Fibroblast of the aortic adventitia (primary cell): Measurements from ENCODE around the gene UHRF1. TPM values are rescaled to one million over a fixed set of nuclear protein-coding genes. Genes with fewer than 3 reads are reported as not detected.

Source experiments
- DNase-seq: peaks from one replicate; pipeline ENCODE4 v3.0.0-alpha.2; 2010; ENCODE audit warnings: low read depth
- H3K4me3 ChIP-seq: 2 replicates; pipeline ENCODE4 v1.5.1; 2011; ENCODE audit warnings: low read depth, mild to moderate bottlenecking, control low read depth, low read length, moderate library complexity
- CTCF ChIP-seq: IDR thresholded peaks from 2 replicates; pipeline ENCODE4 v1.5.1; 2011; ENCODE audit warnings: mild to moderate bottlenecking, low read length, control low read depth, inconsistent platforms; ENCODE audit not compliant: insufficient read depth
- total RNA-seq: library from RNA; depleted of rRNA; stranded (reverse); fragments of >200 nt; gene quantifications from 2 replicates; pipeline ENCODE4 v1.2.3, GENCODE V29; 2012; ENCODE audit warnings: low replicate concordance

Gene UHRF1
- total RNA-seq, 1 donor, result 61.8 TPM

- no peak for DNase-seq
- TF ChIP-seq CTCF, result no peak
- no peak overlapping the region for H3K4me3 ChIP-seq
Observed at GRCh38 chr19:4987692-4988370, 78.5 kb downstream of the UHRF1 start.

- no peak for TF ChIP-seq CTCF
- H3K4me3 ChIP-seq, result peak overlapping the region; percentile 17
- peak; percentile 80 for DNase-seq
Observed at GRCh38 chr19:4988770-4989251, 79.5 kb downstream of the UHRF1 start.

GRCh38 chr19:4990306-4990705 is 81.0 kb downstream of the UHRF1 start:
- H3K4me3 ChIP-seq, result no peak overlapping the region
- DNase-seq, result no peak
- no peak for TF ChIP-seq CTCF

- no peak for DNase-seq
- H3K4me3 ChIP-seq, result no peak overlapping the region
- no peak for TF ChIP-seq CTCF
Observed at GRCh38 chr19:4991538-4991937, 82.2 kb downstream of the UHRF1 start.

- no peak for TF ChIP-seq CTCF
- H3K4me3 ChIP-seq, result no peak overlapping the region
- DNase-seq, result no peak
Observed at GRCh38 chr19:4991996-4992698, 82.8 kb downstream of the UHRF1 start.

GRCh38 chr19:4993683-4994082 is 84.4 kb downstream of the UHRF1 start:
- H3K4me3 ChIP-seq, result no peak overlapping the region
- no peak for DNase-seq
- no peak for TF ChIP-seq CTCF
